ENCODE data around the gene BRCA2.

DNA sequence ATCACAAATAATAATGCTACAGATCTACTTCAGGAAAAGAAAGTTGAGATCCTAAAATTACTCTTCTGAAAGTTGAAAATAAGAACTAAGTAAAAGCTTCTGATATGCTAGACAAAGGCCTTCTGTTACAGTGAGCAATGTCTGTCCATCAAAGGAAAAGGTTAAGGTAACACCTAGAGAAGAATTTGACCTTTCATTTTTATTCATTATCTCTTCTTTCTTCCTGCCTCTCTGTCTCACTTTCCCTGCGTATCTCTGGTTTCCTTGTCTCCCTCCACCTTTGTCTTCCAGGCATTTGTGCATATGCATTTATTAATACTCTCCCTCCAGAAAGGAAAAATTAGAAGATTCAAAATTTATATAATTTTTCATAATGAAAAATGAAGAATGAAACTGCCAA lies 49.2 kb upstream of the BRCA2 start:
- TF ChIP-seq EZH2phosphoT487 (IDR thresholded peaks at IDR 0.05; ENCODE audit: insufficient read depth, low read depth) (no peak), EZH2 (IDR thresholded peaks at IDR 0.05; ENCODE audit: insufficient read depth, poor library complexity, severe bottlenecking) (no peak)

Data from GM23248 (cell line).